Measurements from ENCODE around the gene ICA1.

DNA sequence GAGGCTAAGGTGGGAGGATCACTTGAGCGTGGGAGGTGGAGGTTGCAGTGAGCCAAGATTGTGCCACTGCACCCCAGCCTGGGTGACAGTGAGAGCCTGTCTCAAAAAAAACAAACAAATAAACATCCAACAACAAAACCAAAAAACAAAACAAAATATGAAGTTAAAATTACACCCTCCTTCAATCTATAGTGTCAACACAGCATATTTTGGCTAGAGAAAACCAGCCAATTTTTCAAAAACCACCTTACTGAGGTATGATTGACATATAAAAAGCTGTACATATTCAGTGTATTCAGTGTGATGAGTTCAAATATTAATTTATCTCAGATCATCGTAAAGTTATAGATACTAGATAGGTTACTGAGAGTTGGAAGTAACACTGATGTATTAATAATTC is 102.4 kb downstream of the ICA1 start:
- TF ChIP-seq CTCF (optimal IDR thresholded peaks at IDR 0.05 in 1 of 3, IDR thresholded peaks at IDR 0.05 in 1 of 3, conservative IDR thresholded peaks at IDR 0.05 in 1 of 3; ENCODE audit: extremely low read depth in 1 of 3, insufficient read depth in 2 of 3, low read length in 3 of 3) (no peak), EZH2 (IDR thresholded peaks at IDR 0.05; ENCODE audit: low read length) (no peak)

Measured in keratinocyte (primary cell).